RWPE1 (cell line): ENCODE measurements around the gene ABITRAM.
"Not testable (repeated sequence)": the region's sequence is repeated elsewhere in the genome, so short reads cannot be mapped to it uniquely, and the experiment has no call there.

ENCODE experiments used
- CTCF ChIA-PET: fragments of 350-600 bp; sonication (Branson Sonifier 250); formaldehyde crosslinking; extraction: SDS; loops from one replicate; lab custom pipeline; 2021; lab: Yijun Ruan, JAX
- POLR2A ChIA-PET: fragments of 400-600 bp; formaldehyde crosslinking; extraction: SDS; loops from one replicate; lab custom pipeline; 2020; ENCODE audit warnings: antibody characterized with exemption; ENCODE audit not compliant: low non-redundant PET; lab: Yijun Ruan, JAX
- DNase-seq: peaks from one replicate; pipeline ENCODE4 v3.0.0; 2012; ENCODE audit warnings: low spot score
- H3K27ac ChIP-seq: fragments of 450-650 bp; 2 replicates; pipeline ENCODE4 v1.5.1; 2017
- TF ChIP-seq, protein P1 (sequence below): fragments of 450-650 bp; conservative IDR thresholded peaks from 2 replicates; pipeline ENCODE4 v1.5.1; 2017; ENCODE audit warnings: low read depth, mild to moderate bottlenecking

ABITRAM gene

DNA sequence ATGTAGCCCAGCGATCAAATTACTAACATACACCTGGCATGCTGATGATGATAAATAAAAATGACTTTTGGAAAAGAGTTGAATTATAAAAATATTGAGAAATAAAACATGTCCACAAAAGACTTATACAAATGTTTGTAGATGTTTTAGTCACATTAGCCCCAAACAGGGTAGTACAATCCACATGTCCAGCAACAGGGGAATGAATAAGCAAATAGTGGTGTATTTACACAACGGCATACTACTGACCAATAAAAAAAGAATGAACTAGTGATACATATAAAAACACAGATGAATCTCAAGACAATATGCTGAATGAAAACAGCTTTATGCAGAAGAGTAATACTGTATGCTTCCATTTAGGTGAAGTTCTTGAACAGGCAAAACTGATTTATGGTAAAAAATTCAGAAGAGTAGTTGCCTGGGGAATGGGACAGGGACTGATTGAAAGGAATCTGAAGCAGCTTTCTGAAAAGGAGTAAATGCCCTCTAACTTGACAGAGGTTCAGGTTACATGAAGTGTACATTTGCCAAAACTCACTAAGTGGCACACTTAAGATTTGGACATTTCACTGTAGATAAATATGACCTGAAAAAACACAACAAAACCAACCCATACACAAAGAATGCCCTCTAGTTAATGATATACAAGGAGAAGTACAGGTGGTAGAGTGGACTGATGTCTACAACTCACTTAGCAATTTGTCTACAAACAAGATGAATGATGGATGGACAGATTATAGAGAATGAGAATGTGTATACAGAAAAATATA is 36.7 kb upstream of the ABITRAM start:
- CTCF ChIA-PET = no interaction called here
- POLR2A ChIA-PET = no interaction called here
- TF ChIP-seq, protein P1, sequence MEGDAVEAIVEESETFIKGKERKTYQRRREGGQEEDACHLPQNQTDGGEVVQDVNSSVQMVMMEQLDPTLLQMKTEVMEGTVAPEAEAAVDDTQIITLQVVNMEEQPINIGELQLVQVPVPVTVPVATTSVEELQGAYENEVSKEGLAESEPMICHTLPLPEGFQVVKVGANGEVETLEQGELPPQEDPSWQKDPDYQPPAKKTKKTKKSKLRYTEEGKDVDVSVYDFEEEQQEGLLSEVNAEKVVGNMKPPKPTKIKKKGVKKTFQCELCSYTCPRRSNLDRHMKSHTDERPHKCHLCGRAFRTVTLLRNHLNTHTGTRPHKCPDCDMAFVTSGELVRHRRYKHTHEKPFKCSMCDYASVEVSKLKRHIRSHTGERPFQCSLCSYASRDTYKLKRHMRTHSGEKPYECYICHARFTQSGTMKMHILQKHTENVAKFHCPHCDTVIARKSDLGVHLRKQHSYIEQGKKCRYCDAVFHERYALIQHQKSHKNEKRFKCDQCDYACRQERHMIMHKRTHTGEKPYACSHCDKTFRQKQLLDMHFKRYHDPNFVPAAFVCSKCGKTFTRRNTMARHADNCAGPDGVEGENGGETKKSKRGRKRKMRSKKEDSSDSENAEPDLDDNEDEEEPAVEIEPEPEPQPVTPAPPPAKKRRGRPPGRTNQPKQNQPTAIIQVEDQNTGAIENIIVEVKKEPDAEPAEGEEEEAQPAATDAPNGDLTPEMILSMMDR = no peak
- no peak for DNase-seq
- H3K27ac ChIP-seq = no peak overlapping the region

DNA sequence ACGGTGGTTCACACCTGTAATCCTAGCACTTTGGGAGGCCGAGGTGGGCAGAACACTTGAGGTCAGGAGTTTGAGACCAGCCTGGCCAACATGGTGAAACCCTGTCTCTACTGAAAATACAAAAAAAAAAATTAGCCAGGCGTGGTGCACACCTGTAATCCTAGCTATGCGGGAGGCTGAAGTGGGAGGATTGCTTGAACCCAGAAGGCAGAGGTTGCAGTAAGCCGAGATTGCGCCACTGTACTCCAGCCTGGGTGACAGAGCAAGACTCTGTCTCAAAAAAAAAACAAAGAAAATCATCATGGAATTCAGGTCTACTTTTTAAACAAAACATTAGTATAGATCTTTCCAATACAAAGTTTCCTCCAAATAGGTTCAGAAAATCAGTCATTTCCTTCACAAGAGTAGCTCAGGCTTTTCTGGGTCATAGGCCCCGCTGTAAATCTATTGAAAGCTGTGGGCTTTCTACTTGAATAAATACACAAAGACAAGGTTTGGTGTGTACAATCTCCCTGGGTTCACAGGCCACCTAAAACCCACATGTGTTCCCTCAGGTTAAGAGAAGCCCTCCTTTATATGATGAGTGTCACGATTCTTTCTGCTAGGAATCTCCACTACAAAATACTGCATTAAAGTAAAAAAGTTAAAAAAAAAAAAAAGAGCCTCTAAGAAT is 35.0 kb upstream of the ABITRAM start:
- H3K27ac ChIP-seq, DNase-seq, POLR2A ChIA-PET: not testable (repeated sequence)
- CTCF ChIA-PET = interaction anchor here (0.5 to 0.6 kb wide), 3 partner anchors 9 to 96 kb away, joined by 3 to 6 read pairs (median 3); no protein-coding TSS in a partner anchor

DNA sequence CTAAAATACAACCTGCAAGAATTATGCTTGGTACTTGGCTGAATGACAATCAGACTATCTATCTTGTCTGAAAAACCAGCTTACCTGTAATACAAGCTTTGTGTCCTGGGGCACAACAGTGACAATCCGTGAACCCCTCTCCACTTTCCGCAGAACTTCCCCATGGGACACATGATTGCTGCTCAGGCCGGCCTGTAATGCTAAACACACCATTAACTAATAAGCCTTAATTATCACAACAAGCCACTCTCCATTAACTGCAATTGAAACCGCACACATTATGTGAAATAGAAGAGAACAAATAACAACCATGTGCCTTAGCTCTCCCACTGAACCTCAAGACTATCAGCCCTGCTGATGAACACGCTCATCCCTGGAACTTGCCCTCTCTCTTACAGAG is 34.0 kb upstream of the ABITRAM start:
- TF ChIP-seq, protein P1 = no peak
- no peak for DNase-seq
- CTCF ChIA-PET = no interaction called here
- POLR2A ChIA-PET = no interaction called here
- no peak overlapping the region for H3K27ac ChIP-seq

DNA sequence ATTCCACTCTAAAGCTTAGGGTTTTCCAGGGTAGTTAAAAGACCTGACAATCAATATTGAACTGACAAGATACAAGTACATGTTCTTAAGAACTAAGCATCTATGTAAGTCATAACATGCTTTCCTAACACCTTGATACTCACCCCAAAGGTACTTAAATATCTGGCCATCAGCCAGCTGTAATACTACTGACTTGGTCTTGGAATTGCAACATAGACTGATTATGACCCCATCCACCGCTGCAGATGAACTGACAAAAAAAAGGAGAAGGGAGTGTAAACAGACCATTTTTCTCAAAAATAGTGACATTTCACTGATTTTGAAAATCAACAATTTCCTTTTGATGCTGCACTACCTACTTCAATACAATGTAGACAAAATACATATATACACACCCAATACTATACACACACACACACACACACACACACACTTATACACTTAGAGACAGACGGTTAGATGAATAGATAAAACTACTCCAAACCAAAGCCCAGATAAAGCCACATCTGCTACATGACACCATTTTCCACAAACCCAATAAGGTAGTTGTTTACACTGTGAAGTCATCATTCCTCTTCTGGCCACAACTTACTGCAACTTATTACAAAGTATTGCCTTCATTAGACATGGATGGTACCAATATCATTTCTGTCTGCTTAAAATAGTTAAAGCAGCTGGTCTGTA is 30.6 kb upstream of the ABITRAM start:
- POLR2A ChIA-PET = no interaction called here
- H3K27ac ChIP-seq = no peak overlapping the region
- TF ChIP-seq, protein P1 = no peak
- CTCF ChIA-PET = no interaction called here
- no peak for DNase-seq

DNA sequence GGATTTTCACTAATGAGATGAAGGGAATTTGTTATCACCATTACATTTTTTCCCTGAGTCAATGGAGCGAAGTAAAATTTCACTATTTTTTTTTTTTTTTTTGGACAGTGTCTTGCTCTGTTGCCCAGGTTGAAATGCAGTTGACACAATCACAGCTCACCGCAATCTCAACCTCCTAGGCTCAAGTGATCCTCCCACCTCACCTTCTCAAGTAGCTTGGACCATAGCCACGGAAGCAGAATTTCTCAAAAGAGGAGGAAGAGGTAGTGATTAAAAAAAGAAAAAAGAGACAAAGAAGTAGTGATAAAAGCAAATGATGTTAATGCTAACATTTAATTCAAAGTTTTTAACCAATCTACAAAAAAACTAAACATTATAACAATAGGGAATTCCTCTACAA is 30.0 kb upstream of the ABITRAM start:
- no peak overlapping the region for H3K27ac ChIP-seq
- no peak for DNase-seq
- TF ChIP-seq, protein P1 = no peak
- ChIA-PET POLR2A (no interaction called here), CTCF (no interaction called here)

DNA sequence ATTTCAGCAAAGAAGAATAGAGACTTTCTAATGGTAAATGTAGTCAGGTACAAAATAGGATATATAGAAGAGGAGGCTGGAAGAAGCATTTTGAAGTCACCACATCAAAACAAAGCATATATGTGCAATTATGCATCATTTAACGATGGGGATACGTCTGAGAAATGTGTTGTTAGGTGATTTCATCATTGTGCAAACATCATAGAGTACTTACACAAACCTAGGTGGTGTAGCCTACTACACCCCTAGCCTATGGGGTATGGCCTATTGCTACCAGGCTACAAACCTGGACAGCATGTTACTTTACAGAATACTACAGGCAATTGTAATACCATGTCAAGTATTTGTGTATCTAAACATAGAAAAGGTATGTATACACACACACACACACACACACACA is 28.7 kb upstream of the ABITRAM start:
- ChIA-PET CTCF (no interaction called here), POLR2A (no interaction called here)
- no peak overlapping the region for H3K27ac ChIP-seq
- no peak for DNase-seq
- TF ChIP-seq, protein P1 = no peak

DNA sequence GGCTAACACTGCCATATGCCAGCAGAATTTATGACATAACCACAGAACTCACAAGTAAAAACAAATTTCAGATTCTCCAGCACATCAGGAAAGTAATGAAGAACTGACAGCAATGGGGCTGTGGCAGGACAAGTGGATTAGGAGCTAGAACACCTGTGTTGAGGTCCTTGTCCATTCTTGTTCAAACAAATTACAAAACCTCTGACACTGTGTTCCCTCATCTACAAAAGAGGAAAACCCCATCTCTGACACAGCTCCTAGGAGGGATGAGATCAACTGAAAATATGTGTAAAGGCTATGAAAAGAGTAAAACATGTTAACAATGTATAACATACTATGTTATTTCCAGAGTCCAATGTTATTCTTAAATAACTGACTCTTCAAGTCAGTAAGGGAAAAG is 23.8 kb upstream of the ABITRAM start:
- ChIA-PET CTCF (interaction anchor here (0.6 kb wide), 1 partner anchor 17 kb away, joined by 3 read pairs; no protein-coding TSS in a partner anchor), POLR2A (no interaction called here)
- TF ChIP-seq, protein P1 = no peak
- DNase-seq = no peak
- no peak overlapping the region for H3K27ac ChIP-seq
